Epithelial cell of esophagus (primary cell): Measurements from ENCODE around the gene B4GALNT3.
"Not testable (repeated sequence)": the region's sequence is repeated elsewhere in the genome, so short reads cannot be mapped to it uniquely, and the experiment has no call there.

Experiments
- DNase-seq: peaks from one replicate; pipeline ENCODE4 v3.0.0; 2010; ENCODE audit warnings: low read depth
- H3K4me3 ChIP-seq: 2 replicates; pipeline ENCODE4 v1.5.1; 2011; ENCODE audit warnings: mild to moderate bottlenecking, low read length, control low read depth
- TF ChIP-seq, protein P1 (sequence below): IDR thresholded peaks from 2 replicates; pipeline ENCODE4 v1.5.1; 2011; ENCODE audit warnings: low read depth, mild to moderate bottlenecking, low read length, control low read depth, inconsistent platforms; ENCODE audit not compliant: insufficient read depth; ENCODE audit errors: missing control alignments

The B4GALNT3 gene

DNA sequence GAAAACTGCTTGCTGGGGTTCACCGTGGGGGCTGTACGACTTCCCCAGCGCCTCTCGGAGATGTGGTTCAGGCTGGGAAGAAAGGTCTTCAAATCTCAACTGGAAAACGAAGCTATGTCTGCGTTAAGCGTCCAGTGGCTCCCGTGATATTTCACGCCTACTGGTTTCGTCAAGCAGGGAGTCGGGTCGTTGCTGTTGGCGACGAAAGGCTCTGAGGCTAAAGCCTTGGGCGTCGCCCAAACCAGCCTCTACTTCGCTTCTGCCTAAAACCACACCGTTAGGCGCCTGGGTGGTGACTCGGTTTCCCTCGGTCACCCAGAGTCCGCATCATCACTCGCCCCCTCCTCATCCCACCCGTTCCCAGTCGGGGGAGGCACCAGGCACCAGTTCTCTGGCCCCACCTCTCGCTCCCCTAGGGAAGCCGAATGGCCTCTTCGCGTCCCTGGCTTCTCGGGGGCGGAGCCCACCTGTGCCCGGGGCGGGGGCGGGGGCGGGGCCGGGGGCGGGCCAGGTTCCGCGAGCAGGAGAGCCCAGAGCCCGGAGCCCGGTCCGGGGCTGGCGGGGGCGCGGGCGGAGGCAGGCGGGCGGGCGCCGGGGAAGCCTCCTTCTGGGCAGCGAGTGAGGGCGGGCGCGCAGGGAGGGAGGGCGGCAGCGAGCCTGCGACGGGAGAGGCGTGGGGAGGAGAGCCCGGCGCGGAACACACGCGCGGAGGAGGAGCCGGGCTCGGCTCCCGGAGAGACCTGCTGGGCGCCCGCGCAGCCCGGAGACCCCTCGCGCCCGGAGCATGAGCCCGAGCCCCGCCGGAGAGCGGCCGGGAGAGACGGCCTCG lies at the start of gene B4GALNT3:
Gene B4GALNT3 (plus strand): TSS at position 510 of the 829 bp plus-strand sequence. CDS start 438 bp downstream, outside the sequence.
- peak; percentile 49 for DNase-seq
- TF ChIP-seq, protein P1, sequence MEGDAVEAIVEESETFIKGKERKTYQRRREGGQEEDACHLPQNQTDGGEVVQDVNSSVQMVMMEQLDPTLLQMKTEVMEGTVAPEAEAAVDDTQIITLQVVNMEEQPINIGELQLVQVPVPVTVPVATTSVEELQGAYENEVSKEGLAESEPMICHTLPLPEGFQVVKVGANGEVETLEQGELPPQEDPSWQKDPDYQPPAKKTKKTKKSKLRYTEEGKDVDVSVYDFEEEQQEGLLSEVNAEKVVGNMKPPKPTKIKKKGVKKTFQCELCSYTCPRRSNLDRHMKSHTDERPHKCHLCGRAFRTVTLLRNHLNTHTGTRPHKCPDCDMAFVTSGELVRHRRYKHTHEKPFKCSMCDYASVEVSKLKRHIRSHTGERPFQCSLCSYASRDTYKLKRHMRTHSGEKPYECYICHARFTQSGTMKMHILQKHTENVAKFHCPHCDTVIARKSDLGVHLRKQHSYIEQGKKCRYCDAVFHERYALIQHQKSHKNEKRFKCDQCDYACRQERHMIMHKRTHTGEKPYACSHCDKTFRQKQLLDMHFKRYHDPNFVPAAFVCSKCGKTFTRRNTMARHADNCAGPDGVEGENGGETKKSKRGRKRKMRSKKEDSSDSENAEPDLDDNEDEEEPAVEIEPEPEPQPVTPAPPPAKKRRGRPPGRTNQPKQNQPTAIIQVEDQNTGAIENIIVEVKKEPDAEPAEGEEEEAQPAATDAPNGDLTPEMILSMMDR: no peak
- H3K4me3 ChIP-seq: peak within 1 kb of the TSS; percentile 51

DNA sequence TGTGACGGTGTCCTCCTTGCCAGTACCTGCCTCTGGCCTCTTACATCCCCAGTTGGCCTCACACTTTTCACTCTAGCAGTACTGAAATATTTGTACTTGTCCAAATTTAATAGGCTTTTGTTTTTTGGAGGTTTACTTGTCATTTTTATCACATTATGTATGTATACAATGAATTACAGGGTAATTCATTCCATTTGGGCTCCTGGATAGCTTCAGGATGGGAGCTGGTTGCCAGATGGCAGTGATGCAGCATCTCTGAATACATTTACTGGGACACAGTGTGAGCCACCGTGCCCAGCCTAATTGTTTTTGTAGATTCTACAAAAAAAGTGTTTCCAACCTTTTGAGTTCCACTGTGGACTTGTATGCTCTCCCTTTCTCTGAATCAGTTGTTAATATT lies 44.9 kb upstream of the B4GALNT3 start:
- no peak for DNase-seq
- TF ChIP-seq, protein P1: no peak
- no peak overlapping the region for H3K4me3 ChIP-seq

DNA sequence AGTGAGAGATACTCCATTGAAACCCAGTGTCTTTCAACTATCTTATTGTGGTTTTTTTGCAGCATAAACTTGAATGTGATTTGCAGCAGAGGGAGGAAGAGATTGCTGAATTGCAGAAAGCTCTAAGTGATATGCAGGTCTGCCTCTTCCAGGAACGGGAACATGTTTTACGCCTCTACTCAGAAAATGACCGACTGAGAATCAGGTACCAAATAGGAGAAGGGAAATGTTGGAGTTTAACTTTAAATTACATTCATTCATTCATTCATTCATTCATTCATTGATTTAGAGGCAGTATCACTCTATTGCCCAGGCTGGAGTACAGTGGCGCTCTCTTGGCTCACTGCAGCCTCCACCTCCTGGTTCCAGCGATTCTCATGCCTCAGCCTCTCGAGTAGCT lies 41.3 kb upstream of the B4GALNT3 start:
- no peak overlapping the region for H3K4me3 ChIP-seq
- TF ChIP-seq, protein P1: no peak
- DNase-seq: no peak

DNA sequence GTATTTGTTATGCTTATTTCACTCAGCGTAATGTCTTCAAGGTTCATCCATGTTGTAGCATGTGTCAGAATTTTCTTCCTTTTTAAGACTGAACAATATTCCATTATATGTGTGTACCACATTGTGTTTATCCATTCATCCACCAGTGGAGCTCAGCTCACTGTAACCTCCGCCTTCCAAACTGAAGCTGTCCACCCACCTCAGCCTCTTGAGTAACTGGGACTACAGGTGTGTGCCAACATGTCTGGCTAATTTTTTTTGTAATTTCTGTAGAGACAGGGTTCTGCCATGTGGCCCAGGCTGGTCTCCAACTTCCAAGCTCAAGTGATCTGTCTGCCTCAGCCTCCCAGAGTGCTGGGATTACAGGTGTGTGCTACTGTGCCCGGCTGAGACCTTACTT lies 37.2 kb upstream of the B4GALNT3 start:
- no peak overlapping the region for H3K4me3 ChIP-seq
- TF ChIP-seq, protein P1: no peak
- no peak for DNase-seq

DNA sequence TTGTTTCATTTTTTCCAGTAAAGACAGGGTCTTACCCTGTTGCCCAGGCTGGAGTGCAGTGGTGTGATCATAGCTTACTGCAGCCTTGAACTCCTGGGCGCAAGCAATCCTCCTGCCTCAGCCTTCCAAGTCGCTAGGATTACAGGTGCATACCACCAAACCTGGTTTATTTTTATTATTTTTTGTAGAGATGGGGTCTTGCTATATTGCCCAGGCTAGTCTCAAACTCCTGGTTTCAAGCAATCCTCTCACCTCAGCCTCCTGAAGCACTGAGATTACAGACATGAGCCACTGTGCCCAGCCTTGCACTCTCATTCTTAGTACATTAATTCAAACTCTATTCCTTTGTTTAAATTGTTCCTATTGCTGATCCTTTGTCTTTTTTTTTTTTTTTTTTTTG lies 24.0 kb upstream of the B4GALNT3 start:
- not testable (repeated sequence) for H3K4me3 ChIP-seq, DNase-seq

DNA sequence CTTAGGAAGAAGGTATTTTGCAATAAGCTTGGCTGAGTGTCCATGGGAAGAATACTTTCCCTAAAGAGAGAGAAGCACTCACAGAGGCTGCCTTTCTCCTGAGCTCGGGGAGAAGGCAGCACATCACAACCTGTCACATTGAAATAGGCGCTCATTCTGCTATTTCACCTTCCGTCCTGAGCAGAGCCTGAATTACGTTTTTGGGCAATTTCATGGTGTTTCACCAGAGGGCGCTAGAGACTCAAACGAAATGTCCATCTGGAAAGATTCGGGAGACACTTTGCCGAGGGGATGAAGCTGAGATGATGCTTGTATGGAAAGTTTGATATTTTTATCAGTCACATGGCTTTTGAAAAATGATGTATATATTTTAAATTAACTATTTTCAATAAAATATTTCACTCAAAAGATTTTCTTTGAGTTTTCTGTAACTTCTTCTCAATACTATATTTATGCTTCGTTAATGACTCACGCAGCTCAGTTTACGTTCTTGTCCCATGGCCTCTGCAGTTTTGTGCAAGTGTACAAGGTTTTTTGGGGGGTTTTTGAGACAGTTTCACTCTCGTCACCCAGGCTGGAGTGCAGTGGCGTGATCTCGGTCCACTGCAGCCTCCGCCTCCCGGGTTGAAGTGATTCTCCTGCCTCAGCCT lies 17.4 kb upstream of the B4GALNT3 start:
- no peak overlapping the region for H3K4me3 ChIP-seq
- TF ChIP-seq, protein P1: peak; percentile 88
- DNase-seq: peak; percentile 57

DNA sequence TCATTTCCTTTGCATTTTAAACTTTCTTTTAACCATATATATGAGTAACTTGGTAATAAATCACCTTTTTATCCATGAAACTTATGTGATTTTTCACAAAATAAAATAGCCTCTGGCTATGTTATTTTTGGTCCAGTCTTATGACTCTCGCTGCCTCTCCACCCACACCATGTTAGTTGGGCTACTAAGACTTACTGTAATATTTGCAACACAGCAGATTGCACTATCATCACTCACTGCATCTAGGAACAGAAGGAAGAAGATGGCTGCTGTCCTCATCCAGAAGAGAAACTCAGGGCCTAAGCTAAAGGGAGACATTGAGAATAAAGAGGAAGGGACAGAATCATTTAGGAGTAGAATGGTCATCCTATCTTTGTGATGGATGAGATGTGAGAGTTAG lies 12.6 kb upstream of the B4GALNT3 start:
- TF ChIP-seq, protein P1: no peak
- H3K4me3 ChIP-seq: no peak overlapping the region
- DNase-seq: no peak
